Sigmoid colon (tissue), 7 donors: ENCODE data around the gene ASF1B. TPM values are rescaled to one million over a fixed set of nuclear protein-coding genes. Genes with fewer than 3 reads are reported as not detected.

ENCODE experiments used
- DNase-seq: peaks from one replicate; pipeline ENCODE4 v3.0.0-alpha.2; 2019
- H3K27ac ChIP-seq, 4 donors: fragments of 200-600 bp; sonication (generic); one replicate each; pipeline ENCODE4 v1.5.1; 2016 to 2019; ENCODE audit warnings: mild to moderate bottlenecking in 1 of 4
- H3K27me3 ChIP-seq, 3 donors: fragments of 200-600 bp; sonication (generic); one replicate each; pipeline ENCODE4 v1.5.1; 2019; ENCODE audit warnings: mild to moderate bottlenecking in 1 of 3
- H3K36me3 ChIP-seq, 4 donors: fragments of 200-600 bp; sonication (generic); one replicate each; pipeline ENCODE4 v1.5.1; 2016 to 2019
- H3K4me1 ChIP-seq, 4 donors: fragments of 200-600 bp; sonication (generic); one replicate each; pipeline ENCODE4 v1.5.1; 2017 to 2019
- H3K4me3 ChIP-seq, 4 donors: fragments of 200-600 bp; sonication (generic); one replicate each; pipeline ENCODE4 v1.5.1; 2017 to 2019; ENCODE audit warnings: mild to moderate bottlenecking in 2 of 4, moderate library complexity in 1 of 4
- H3K9me3 ChIP-seq, 4 donors: fragments of 200-600 bp in 3 of 4; sonication (generic) in 3 of 4; one replicate each; pipeline versions ENCODE4 v1.5.1 to v1.6.1; 2013 to 2019
- EP300 ChIP-seq, 4 donors: sonication (generic); formaldehyde crosslinking; IDR thresholded peaks; one replicate each; pipeline ENCODE4 v1.6.1; 2017; ENCODE audit warnings: antibody characterized with exemption in 4 of 4
- POLR2A ChIP-seq, 2 donors: fragments of 450-650 bp; IDR thresholded peaks; one replicate each; pipeline ENCODE4 v1.6.1; 2016; ENCODE audit warnings: antibody characterized with exemption in 2 of 2, mild to moderate bottlenecking in 2 of 2, moderate library complexity in 2 of 2
- POLR2AphosphoS5 ChIP-seq, 4 donors: sonication (generic); formaldehyde crosslinking; IDR thresholded peaks; one replicate each; pipeline ENCODE4 v1.6.1; 2017; ENCODE audit warnings: antibody characterized with exemption in 4 of 4
- WGBS, 2 donors: extraction: QIAGEN DNeasy Blood & Tissue Kit; methylation state at CpG; one replicate each; pipeline ENCODE4 v1.1.7; 2013; 5-methylcytosine and 5-hydroxymethylcytosine counted together
- intact Hi-C: fragments of 100-400 bp; cut with DNase I; formaldehyde crosslinking; loops from one replicate; pipeline ENCODE4 v1.15.1; 2023
- polyA plus RNA-seq, 3 donors: library from polyadenylated mRNA; stranded (reverse); fragments of 200-250 nt; gene quantifications; one replicate each; pipeline ENCODE4 v1.2.3, GENCODE V29; 2013
- total RNA-seq, 4 donors: library from RNA; depleted of rRNA; stranded (reverse); fragments of >200 nt; gene quantifications; one replicate each; pipeline ENCODE4 v1.1.0, GENCODE V29; 2016
- TF ChIP-seq, protein P1 (sequence below), 4 experiments: fragments of 450-650 bp in 3 of 4; fragments of 200-600 bp in 1 of 4; IDR thresholded peaks; one replicate each; pipeline ENCODE4 v1.5.1; 2016 to 2019; ENCODE audit warnings: antibody characterized with exemption in 4 of 4, mild to moderate bottlenecking in 3 of 4, moderate library complexity in 2 of 4
- donor health status: healthy with polysubstance abuse.
- donor health status: Bipolar disorder and iron deficiency.
- donor health status: healthy.

Gene ASF1B
- total and polyA plus RNA-seq, 7 donors, result 1.1 to 26.9 (median 2.8) TPM; not detected in 1

DNA sequence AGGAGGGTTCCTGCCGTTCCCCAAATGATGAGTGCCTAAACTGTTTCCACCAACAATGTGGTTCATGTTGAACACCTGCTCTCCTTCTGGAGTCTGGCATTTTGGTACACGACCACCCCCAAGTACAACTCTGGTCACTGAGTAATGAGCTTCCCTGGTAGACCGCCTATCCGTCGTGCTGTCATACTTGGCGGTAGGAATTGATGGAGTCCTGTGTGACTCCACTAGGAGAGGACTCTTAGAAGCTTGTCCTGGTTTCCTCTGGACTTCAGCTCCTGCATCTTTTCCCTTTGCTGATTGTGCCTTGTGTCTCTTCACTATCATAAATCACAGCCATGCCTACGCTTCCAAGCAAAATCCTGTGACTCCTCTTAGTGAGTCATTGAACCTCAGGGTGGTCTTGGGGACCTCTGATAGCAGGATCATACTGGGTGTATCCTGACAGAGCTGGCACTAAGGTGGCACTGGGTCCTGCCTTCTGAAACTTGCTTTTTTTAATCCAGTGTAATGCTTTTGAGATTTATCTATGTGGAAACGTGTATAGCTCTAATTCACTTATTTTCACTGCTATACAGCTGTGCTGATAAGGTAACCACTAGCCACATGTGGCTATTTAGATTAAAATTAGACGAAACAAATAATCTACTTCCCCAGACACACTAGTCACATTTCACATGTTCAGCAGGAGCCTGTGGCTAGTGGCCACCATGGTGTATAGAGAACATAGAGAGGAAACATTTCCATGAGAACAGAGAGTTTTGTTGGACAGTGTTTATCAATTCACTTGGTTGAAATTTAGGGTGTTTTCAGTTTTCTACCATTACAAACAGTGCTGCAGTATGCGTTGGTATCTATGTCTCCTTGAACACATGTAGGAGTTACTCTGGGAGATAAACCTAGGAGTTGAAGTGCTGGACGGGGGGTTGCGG is 6.1 kb upstream of the ASF1B start:
- intact Hi-C loops, result no loop called here
- no peak for DNase-seq
- no peaks in the 10 kb centered on the region for H3K27me3 ChIP-seq
- H3K9me3 ChIP-seq, result no peaks in the 10 kb centered on the region
- peaks cover 0 to 18% (median 17%) of the 10 kb centered on the region in 4 donors for H3K4me1 ChIP-seq
- no peaks in the 10 kb centered on the region for H3K36me3 ChIP-seq
- 90 to 92% methylated on average over 12 of the region's 12 CpGs for WGBS, 2 donors
- no peak for TF ChIP-seq POLR2A (IDR thresholded peaks at IDR 0.05)
- no peak for TF ChIP-seq POLR2AphosphoS5 (IDR thresholded peaks at IDR 0.05)
- no peak for TF ChIP-seq EP300 (IDR thresholded peaks at IDR 0.05)
- TF ChIP-seq, protein P1, sequence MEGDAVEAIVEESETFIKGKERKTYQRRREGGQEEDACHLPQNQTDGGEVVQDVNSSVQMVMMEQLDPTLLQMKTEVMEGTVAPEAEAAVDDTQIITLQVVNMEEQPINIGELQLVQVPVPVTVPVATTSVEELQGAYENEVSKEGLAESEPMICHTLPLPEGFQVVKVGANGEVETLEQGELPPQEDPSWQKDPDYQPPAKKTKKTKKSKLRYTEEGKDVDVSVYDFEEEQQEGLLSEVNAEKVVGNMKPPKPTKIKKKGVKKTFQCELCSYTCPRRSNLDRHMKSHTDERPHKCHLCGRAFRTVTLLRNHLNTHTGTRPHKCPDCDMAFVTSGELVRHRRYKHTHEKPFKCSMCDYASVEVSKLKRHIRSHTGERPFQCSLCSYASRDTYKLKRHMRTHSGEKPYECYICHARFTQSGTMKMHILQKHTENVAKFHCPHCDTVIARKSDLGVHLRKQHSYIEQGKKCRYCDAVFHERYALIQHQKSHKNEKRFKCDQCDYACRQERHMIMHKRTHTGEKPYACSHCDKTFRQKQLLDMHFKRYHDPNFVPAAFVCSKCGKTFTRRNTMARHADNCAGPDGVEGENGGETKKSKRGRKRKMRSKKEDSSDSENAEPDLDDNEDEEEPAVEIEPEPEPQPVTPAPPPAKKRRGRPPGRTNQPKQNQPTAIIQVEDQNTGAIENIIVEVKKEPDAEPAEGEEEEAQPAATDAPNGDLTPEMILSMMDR (IDR thresholded peaks at IDR 0.05), result no peak
- H3K4me3 ChIP-seq, result no peak overlapping the region
- H3K27ac ChIP-seq, result no peak overlapping the region

GRCh38 chr19:14141041-14141440 is 4.7 kb upstream of the ASF1B start:
- intact Hi-C loops, result no loop called here
- H3K27me3 ChIP-seq, result no peaks in the 10 kb centered on the region
- WGBS, 2 donors, result 96% methylated on average over 8 of the region's 8 CpGs
- no peak for DNase-seq
- H3K4me1 ChIP-seq, result peaks cover 0 to 23% (median 21%) of the 10 kb centered on the region in 4 donors
- H3K9me3 ChIP-seq, result no peaks in the 10 kb centered on the region
- H3K4me3 ChIP-seq, result no peak overlapping the region
- no peaks in the 10 kb centered on the region for H3K36me3 ChIP-seq
- TF ChIP-seq EP300 (IDR thresholded peaks at IDR 0.05) (no peak), POLR2AphosphoS5 (IDR thresholded peaks at IDR 0.05) (no peak), POLR2A (IDR thresholded peaks at IDR 0.05) (no peak)
- TF ChIP-seq, protein P1 (IDR thresholded peaks at IDR 0.05), result no peak
- no peak overlapping the region for H3K27ac ChIP-seq

DNA sequence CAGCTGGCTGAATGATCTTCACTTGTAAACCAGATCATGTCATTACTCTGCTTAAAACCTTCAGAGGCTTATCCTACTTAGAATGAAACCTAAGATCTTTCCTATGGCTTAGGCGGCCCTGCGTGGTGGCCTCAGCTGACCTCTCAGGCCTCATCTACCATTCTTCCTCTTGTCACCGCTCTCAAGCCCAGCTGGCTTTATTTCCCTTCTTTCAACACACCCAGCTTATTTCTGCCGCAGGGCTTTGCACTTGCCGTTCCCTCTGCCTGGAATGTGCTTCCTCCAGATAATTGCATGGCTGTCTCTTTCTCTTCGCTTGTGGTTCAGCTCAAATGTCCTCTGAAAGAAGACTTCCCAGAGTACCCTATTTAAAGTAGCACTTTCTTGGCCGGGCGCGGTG is 3.6 kb upstream of the ASF1B start:
- 80 to 89% methylated on average over 9 of the region's 9 CpGs for WGBS, 2 donors
- no peak overlapping the region for H3K4me3 ChIP-seq
- H3K9me3 ChIP-seq, result no peaks in the 10 kb centered on the region
- H3K4me1 ChIP-seq, result peaks cover 0 to 28% (median 27%) of the 10 kb centered on the region in 4 donors
- H3K27ac ChIP-seq, result peak overlapping the region in 3 of 4 donors; percentile 3 to 96 (median 10)
- intact Hi-C loops, result no loop called here
- no peak for DNase-seq
- no peaks in the 10 kb centered on the region for H3K27me3 ChIP-seq
- TF ChIP-seq, protein P1 (IDR thresholded peaks at IDR 0.05), result no peak
- no peak for TF ChIP-seq POLR2AphosphoS5 (IDR thresholded peaks at IDR 0.05)
- TF ChIP-seq EP300 (IDR thresholded peaks at IDR 0.05), result no peak
- no peak for TF ChIP-seq POLR2A (IDR thresholded peaks at IDR 0.05)
- H3K36me3 ChIP-seq, result no peaks in the 10 kb centered on the region

GRCh38 chr19:14138576-14139265 is 2.3 kb upstream of the ASF1B start:
- WGBS, 2 donors, result 87 to 88% methylated on average over 9 of the region's 9 CpGs
- no peak overlapping the region for H3K4me3 ChIP-seq
- no peaks in the 10 kb centered on the region for H3K27me3 ChIP-seq
- no peak for DNase-seq
- H3K27ac ChIP-seq, result peak overlapping the region; percentile 95 to 98 (median 96)
- TF ChIP-seq EP300 (IDR thresholded peaks at IDR 0.05), result no peak
- TF ChIP-seq POLR2AphosphoS5 (IDR thresholded peaks at IDR 0.05), result peak in 2 of 4 donors; percentile 18 to 51
- intact Hi-C loops, result no loop called here
- no peaks in the 10 kb centered on the region for H3K9me3 ChIP-seq
- no peaks in the 10 kb centered on the region for H3K36me3 ChIP-seq
- H3K4me1 ChIP-seq, result peaks cover 0 to 28% (median 27%) of the 10 kb centered on the region in 4 donors

DNA sequence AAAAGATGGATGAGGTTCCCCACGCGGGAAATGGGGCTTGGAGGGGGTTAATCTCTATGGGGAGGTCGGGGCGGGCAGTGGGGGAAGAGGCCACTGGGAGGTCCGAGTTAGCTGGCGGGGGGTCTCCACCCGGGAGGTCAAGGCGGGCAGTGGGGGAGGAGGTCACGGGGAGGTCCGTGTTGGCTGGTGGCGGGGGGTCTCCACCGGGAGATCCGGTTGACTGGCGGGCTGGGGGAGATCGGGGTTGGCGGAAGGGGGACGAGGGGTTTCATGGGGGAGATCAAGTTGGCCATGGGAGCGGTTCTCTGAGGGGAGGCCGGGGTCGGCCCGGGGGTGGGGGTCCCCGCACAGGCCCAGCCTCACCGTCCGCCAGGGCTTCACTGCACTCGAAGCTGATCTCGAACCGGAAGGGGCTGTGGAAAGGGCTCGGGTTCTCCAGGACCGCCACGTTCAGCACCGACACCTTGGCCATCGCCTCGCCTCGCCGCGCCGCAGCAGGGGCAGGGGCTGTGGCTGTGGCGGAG is 342 bp downstream of the ASF1B start:
- peak overlapping the region; percentile 64 to 71 (median 69) for H3K27ac ChIP-seq
- H3K4me1 ChIP-seq, result peaks cover 0 to 28% (median 27%) of the 10 kb centered on the region in 4 donors
- H3K27me3 ChIP-seq, result no peaks in the 10 kb centered on the region
- no peaks in the 10 kb centered on the region for H3K9me3 ChIP-seq
- no peak for DNase-seq
- no peaks in the 10 kb centered on the region for H3K36me3 ChIP-seq
- intact Hi-C loops, result loop anchor here (2.0 kb wide), 3 partner anchors 17 to 271 kb away; no protein-coding TSS in a partner anchor
- WGBS, 2 donors, result 0 to 1% methylated on average over 38 of the region's 38 CpGs
- TF ChIP-seq EP300 (IDR thresholded peaks at IDR 0.05), result no peak
- TF ChIP-seq, protein P1 (IDR thresholded peaks at IDR 0.05), result no peak
- TF ChIP-seq POLR2AphosphoS5 (IDR thresholded peaks at IDR 0.05), result no peak
- no peak for TF ChIP-seq POLR2A (IDR thresholded peaks at IDR 0.05)
- H3K4me3 ChIP-seq, result peak overlapping the region; percentile 20 to 60 (median 50)
